Epithelial cell of proximal tubule (primary cell): ENCODE data around the gene ASCC2. TPM values are rescaled to one million over a fixed set of nuclear protein-coding genes. Genes with fewer than 3 reads are reported as not detected.

Source experiments
- DNase-seq: peaks from one replicate; pipeline ENCODE4 v3.0.0-alpha.2; 2011; ENCODE audit warnings: low read depth
- H3K4me3 ChIP-seq: 2 replicates; pipeline ENCODE4 v1.5.1; 2011; ENCODE audit warnings: low read depth, mild to moderate bottlenecking, low read length
- total RNA-seq: library from RNA; depleted of rRNA; stranded (reverse); fragments of >200 nt; gene quantifications from 2 replicates; pipeline ENCODE4 v1.2.3, GENCODE V29; 2015
- TF ChIP-seq, protein P1 (sequence below): conservative IDR thresholded peaks from 2 replicates; pipeline ENCODE4 v1.5.1; 2012; ENCODE audit warnings: low read depth, mild to moderate bottlenecking, low read length

Gene ASCC2, protein sequence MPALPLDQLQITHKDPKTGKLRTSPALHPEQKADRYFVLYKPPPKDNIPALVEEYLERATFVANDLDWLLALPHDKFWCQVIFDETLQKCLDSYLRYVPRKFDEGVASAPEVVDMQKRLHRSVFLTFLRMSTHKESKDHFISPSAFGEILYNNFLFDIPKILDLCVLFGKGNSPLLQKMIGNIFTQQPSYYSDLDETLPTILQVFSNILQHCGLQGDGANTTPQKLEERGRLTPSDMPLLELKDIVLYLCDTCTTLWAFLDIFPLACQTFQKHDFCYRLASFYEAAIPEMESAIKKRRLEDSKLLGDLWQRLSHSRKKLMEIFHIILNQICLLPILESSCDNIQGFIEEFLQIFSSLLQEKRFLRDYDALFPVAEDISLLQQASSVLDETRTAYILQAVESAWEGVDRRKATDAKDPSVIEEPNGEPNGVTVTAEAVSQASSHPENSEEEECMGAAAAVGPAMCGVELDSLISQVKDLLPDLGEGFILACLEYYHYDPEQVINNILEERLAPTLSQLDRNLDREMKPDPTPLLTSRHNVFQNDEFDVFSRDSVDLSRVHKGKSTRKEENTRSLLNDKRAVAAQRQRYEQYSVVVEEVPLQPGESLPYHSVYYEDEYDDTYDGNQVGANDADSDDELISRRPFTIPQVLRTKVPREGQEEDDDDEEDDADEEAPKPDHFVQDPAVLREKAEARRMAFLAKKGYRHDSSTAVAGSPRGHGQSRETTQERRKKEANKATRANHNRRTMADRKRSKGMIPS
- 24.0 and 29.1 TPM in 2 replicates for total RNA-seq

DNA sequence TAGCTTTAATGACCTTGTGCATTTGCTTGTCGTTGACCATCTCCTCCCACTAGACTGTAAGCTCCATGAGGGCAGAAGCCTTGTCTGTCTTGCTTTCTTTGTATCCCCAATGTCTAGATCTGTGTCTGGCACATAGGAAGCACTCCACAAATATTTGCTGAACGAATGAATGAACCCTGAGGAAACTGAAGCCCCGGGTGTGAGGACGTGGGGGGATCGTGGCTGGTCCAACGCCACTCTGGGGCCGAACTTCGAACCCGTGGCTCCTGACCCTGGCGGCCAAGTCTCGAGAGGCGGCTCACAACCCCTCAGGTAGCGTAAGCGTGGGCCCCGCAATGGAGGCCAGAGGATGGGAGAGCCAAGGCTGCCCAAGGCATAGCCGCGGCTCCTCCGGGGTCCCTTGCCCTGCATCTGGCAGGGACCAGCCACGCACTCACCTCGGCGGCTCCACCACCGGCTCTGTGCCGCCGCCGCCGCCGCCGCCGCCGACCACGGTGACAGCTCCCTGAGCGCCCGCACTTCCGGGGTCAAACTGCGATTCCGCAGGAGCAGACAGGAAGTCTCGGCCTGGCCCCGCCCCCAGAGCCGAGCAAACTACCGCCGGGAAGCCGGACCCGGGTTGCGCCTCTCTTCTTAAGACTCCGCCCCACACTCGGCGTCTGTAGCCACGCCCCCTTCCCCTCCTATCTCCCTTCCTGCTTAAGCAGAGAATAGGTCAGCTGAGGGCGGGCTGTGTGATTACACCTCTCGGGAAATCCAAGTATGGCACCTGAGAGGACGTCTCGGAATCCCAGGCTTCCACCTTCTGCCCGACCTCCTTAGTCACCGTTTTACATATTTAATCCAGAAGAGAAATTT is at the start of gene ASCC2:
TSS of gene ASCC2 (minus strand) at position 534 of the 858 bp plus-strand sequence. CDS start 5,949 bp downstream, outside the sequence.
- H3K4me3 ChIP-seq = peak within 1 kb of the TSS; percentile 93
- DNase-seq = peak; percentile 79
- TF ChIP-seq, protein P1, sequence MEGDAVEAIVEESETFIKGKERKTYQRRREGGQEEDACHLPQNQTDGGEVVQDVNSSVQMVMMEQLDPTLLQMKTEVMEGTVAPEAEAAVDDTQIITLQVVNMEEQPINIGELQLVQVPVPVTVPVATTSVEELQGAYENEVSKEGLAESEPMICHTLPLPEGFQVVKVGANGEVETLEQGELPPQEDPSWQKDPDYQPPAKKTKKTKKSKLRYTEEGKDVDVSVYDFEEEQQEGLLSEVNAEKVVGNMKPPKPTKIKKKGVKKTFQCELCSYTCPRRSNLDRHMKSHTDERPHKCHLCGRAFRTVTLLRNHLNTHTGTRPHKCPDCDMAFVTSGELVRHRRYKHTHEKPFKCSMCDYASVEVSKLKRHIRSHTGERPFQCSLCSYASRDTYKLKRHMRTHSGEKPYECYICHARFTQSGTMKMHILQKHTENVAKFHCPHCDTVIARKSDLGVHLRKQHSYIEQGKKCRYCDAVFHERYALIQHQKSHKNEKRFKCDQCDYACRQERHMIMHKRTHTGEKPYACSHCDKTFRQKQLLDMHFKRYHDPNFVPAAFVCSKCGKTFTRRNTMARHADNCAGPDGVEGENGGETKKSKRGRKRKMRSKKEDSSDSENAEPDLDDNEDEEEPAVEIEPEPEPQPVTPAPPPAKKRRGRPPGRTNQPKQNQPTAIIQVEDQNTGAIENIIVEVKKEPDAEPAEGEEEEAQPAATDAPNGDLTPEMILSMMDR = no peak

DNA sequence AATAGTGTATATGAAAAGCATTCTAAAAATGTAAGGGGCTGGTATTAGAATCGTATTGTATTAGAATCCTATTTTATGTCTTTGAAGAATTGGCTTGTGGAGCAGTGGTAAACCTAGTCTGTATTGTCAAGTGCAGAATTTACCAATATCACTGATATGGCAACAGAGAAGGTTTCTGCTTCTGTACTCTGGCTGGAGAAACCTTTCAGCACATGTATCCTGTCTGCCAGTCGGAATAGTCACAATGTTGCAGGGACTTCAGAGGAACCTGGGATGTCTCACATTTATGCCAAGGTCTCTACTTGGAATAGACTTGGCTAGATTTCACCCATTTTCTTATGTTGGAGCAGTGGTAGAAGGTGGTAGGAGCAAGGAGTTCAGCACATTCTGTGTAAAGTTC is 49.3 kb upstream of the ASCC2 start:
- no peak for DNase-seq
- TF ChIP-seq, protein P1 = no peak
- H3K4me3 ChIP-seq = no peak overlapping the region

DNA sequence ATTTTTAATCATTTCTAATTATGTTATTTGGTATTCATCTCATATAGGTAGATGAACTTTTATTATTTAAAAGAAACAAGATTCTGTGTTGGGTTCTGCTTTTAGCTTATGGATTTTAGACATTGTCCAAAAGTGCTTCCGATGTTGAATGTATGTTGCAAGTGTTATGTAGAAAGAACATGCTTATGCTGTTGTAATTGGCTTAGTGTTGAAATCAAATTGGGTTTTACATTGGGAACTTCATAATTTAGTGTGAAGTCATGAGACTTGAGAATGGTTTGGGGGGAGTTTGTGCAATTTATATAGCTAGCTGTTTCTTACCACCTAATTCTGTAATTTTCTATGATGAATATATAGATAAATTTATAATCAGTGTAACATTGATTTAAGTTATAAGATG is 48.5 kb upstream of the ASCC2 start:
- H3K4me3 ChIP-seq = no peak overlapping the region
- TF ChIP-seq, protein P1 = no peak
- DNase-seq = no peak

DNA sequence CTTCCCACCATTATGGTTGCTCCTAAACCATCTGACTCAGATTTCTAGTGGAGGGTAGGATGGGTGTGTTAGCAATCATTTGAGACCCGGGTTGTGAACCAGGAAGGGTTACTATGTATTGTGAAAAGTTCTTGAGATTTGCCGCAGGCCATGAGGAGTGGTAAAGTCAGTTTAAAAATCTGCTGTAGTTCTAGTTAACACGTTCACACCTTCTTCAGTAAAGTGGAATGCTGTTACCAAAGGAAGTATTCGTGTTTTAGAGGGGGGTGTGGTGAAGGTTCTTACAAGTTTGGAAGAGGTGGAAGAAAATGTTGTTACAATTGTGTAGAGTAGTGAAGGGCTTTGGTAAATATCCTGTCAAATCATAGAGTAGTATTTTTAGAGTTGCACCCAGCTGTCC is 47.5 kb upstream of the ASCC2 start:
- no peak overlapping the region for H3K4me3 ChIP-seq
- TF ChIP-seq, protein P1 = no peak
- no peak for DNase-seq

DNA sequence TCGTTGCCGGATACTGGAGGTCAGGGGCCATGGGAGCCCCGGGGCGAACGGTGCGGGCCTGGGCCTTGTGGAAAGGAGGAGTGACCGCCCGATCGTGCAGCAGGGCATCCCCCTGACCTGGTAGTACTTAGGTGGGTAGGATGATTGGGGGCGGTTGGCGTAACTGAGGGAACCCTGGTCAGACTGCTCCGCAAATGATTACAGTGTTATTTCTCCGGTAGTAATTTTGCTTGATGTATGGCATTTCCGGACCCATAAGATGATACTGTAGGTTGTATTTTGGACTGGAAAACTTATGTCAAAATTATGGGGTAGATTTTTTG is 45.7 kb upstream of the ASCC2 start:
- peak overlapping the region; percentile 98 for H3K4me3 ChIP-seq
- no peak for DNase-seq
- TF ChIP-seq, protein P1 = no peak

DNA sequence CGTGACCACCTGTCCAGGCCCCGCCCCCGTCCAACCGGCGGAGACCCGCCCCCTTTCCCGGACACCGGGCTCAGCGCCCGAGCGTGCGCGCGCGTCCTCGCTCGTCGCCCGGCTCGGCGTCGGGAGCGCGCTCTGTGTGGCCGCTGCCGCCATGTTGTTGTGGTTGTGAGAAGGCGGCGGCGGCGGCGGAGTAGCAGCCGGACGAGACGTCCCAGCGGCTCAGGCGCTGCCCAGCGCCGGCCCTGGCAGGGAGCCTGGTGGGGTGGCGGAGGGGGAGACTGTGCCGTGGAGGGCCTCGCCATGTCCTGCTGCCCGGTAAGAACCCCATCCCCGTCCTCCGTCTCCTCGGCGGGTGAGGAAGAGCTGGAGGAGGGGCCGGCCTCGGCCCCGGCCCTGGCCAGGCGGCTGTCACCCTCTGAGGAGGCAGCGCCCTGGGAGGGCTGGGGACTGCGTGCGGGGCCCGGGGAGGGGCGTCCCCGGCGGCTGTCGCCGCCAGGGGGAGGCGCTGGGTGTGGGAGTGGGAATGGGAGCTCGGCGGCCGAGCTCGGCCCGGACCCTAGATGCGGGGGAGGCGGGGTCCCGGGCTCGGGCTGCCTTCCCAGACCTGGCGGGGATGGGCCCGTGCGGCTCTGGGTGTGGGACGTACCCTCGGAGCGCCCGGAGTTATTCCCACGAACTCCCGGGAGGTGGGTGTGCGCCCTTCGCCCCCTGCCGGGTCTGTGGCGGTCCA is 45.1 kb upstream of the ASCC2 start, which contains the start of gene MTMR3:
TSS of gene MTMR3 (plus strand) at position 130 of the 730 bp plus-strand sequence. CDS start 87,886 bp downstream, outside the sequence.
- DNase-seq = no peak
- TF ChIP-seq, protein P1 = peak; percentile 48
- H3K4me3 ChIP-seq = peak within 1 kb of the TSS; percentile 98
